ENCODE measurements around the gene MCOLN3. TPM values are rescaled to one million over a fixed set of nuclear protein-coding genes. Genes with fewer than 3 reads are reported as not detected.
"Not testable (repeated sequence)": the region's sequence is repeated elsewhere in the genome, so short reads cannot be mapped to it uniquely, and the experiment has no call there.

The MCOLN3 gene
- total and polyA plus RNA-seq, 2 of the 4 experiments (the other 2 are of a cell fraction), result 0.03 TPM; not detected in 1

DNA sequence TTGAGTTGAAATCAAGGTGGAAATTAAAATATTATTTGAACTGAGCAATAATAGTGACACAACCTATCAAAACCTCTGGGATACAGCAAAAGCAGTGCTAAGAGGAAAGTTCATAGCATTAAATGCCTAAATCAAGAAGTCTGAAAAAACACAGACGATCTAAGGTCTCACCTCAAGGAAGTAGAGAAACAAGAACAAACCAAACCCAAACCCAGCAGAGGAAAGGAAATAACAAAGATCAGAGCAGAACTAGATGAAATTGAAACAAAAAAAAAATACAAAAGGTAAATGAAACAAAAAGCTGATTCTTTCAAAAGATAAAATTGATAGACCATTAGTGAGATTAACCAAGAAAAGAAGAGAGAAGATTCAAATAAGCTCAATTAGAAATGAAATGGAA, 42.7 kb downstream of the MCOLN3 start:
- H2BK15ac ChIP-seq (ENCODE audit: low read depth, low read length); dilution Hi-C loops (cut with HindIII; ENCODE audit: low sequenced_read_pairs, unreplicated experiment); H4K8ac ChIP-seq (ENCODE audit: low read depth in 2 of 2, low read length in 2 of 2); H3K9me1 ChIP-seq (ENCODE audit: insufficient read depth, low read length); H3K56ac ChIP-seq (ENCODE audit: extremely low read depth, insufficient read depth, low read length); H3K14ac ChIP-seq (replicated peaks; ENCODE audit: low read depth, low read length); H3K9ac ChIP-seq (ENCODE audit: low read depth, low read length); H2BK5ac ChIP-seq (ENCODE audit: low read depth, low read length, poor library complexity, severe bottlenecking); CTCF ChIA-PET; DNase-seq; H2AK9ac ChIP-seq (replicated peaks; ENCODE audit: low read depth, low read length, poor library complexity); H3K18ac ChIP-seq (ENCODE audit: low read depth, low read length); H3K9me3 ChIP-seq (ENCODE audit: control insufficient read depth, insufficient read depth, low read length); in situ Hi-C loops (cut with MboI; ENCODE audit: low sequenced_read_pairs); H3K36me3 ChIP-seq (ENCODE audit: control insufficient read depth, insufficient read depth, low read length); H4K5ac ChIP-seq (ENCODE audit: low read depth, low read length); H4K20me1 ChIP-seq (ENCODE audit: insufficient read depth, low read length); H3K4me2 ChIP-seq (ENCODE audit: low read depth, low read length); H3K23ac ChIP-seq (ENCODE audit: low read depth, low read length); H3K4me1 ChIP-seq (ENCODE audit: control insufficient read depth, insufficient read depth, low read length); H4K91ac ChIP-seq (ENCODE audit: insufficient read depth, low read depth, low read length); H2AFZ ChIP-seq (replicated peaks; ENCODE audit: low read length, poor library complexity); H2BK120ac ChIP-seq (ENCODE audit: low read depth, low read length); ATAC-seq (ENCODE audit: low read depth); intact Hi-C loops (cut with micrococcal nuclease); H2AK5ac ChIP-seq (ENCODE audit: low read depth, low read length); BruUV-seq (replicated peaks); H2BK20ac ChIP-seq (ENCODE audit: low read depth, low read length); H3K4ac ChIP-seq (ENCODE audit: low read depth, low read length); H3K4me3 ChIP-seq (ENCODE audit: insufficient read depth, low read depth, low read length); POLR2A ChIA-PET (ENCODE audit: unreplicated experiment); H3K79me1 ChIP-seq (ENCODE audit: low read depth in 1 of 2, low read length in 2 of 2); H3K27ac ChIP-seq (ENCODE audit: insufficient read depth, low read length): not testable (repeated sequence)
- WGBS, 2 experiments (ENCODE audit: extremely low coverage in 2 of 2, insufficient read length in 1 of 2), result no CpG with 5 or more reads among the region's 1 CpG
- H3K27me3 ChIP-seq (ENCODE audit: control insufficient read depth, insufficient read depth, low read length), result peaks cover 20% of the 10 kb centered on the region

Measured in IMR-90 (cell line).